GM11168 (cell line): ENCODE measurements around the gene CHST8.
"Not testable (repeated sequence)": the region's sequence is repeated elsewhere in the genome, so short reads cannot be mapped to it uniquely, and the experiment has no call there.

Experiments
- in situ Hi-C: fragments of 300-500 bp; cut with MboI; formaldehyde crosslinking; loops from one replicate; pipeline ENCODE4 v1.12.0; 2022; ENCODE audit warnings: low sequenced_read_pairs; ENCODE audit not compliant: unreplicated experiment

The CHST8 gene

DNA sequence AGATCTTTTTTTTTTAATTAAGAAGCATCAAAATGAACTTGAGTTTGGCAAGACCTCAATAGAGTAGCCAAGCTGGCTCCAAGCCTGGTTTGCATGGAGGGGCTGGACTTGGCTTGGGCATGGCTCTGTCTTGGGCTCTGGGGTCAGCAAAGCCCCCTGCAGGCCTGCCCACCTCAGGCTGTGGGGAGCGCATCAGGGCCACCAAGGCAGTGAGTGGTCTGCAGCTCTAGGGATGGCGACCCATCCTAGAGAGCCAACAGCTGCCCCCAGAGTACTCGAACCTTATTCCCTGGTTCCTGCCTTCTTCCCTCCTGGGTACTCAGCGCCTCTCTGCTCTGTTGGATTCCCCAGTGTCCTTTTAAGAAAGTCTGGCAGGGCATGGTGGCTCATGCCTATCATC, 5.4 kb upstream of the CHST8 start:
- in situ Hi-C loops, result no loop called here

- in situ Hi-C loops, result no loop called here
These were observed 4.9 kb upstream of the CHST8 start for GRCh38 chr19:33616857-33617256.

DNA sequence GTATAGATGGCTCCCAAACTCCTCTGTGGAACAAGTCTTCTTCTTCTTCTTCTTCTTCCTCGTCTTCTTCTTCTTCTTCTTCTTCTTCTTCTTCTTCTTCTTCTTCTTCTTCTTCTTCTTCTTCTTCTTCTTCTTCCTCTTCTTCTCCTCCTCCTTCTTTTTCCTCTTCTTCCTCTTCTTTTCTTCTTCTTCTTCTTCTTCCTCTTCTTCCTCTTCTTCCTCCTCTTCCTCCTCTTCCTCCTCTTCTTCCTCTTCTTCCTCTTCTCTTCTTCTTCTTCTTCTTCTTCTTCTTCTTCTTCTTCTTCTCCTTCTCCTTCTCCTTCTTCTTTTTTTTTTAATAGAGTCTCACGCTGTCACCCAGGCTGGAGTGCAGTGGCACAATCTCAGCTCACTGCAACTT, 3.4 kb upstream of the CHST8 start:
- in situ Hi-C loops, result not testable (repeated sequence)

- in situ Hi-C loops, result no loop called here
These were observed 2.9 kb upstream of the CHST8 start for GRCh38 chr19:33618884-33619283.

DNA sequence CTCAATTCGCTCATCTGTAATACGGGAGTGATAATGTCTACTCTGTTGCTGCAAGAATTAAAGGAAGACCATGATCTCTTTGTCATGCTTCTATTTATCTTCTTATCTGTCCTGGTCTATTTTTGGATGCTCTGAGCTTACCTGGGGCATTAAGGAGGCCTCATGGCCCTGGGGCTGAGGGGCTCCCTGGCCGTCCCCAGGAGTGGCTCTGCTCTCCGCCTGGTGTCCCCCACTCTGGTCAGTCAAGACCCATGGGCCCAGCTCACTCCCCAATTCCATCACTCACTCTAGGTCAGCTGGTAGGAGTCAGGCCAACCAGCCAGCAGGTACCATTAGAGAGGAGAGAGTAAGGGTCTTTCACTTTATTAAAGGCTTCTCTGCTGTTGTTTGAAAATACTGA, 1.1 kb upstream of the CHST8 start:
- in situ Hi-C loops, result no loop called here

DNA sequence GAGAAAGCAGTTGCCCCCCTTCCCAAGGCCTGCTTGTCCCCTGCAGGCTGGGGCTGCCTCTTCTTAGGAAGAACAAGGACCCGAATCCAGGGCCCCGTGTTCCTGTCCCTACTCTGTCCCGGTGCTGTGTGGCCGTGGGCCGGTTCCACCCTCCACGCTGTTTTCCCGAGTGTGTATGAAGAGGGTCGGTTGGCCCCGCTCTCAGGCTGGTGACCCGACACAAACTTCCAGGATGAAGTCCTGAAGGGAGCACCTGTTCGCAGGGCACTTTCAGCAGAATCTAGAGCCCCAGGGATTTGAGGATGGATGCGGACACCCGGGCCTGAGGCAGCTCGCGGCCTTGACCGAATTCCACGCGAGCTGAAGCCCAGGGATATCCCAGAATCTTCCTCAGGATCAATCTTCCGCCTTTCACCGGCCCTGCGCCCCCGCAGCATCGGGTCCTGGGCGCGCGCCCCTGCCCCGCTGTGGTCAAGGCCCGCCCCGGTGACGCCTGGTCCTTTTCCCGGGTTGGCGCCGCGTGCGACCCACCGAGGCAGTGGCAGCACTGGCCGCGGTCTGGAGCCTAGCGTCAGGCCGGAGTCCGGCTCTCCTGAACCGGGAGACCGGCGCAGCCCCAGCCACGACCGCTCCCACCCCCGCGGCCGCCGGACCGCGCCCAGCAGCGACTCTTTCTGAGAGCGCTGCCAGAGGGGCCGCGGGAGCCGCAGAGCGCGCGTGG, 528 bp upstream of the CHST8 start:
- in situ Hi-C loops, result no loop called here

DNA sequence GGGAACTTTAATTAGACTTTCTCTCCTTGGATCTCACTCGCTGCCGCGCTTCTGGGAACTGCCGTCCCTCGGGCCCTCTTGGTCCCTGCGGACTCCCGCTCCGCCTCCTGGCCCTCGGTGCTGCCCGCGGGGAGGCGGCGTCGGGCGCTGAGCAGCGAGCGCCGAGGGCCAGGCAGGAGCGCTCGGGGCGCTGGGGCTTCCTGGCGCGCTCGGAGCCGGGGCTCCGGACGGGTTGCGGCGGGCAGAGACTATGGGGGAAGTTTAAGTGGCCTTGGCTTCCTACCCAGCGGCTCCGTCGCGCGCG, 704 bp downstream of the CHST8 start:
- in situ Hi-C loops, result no loop called here

DNA sequence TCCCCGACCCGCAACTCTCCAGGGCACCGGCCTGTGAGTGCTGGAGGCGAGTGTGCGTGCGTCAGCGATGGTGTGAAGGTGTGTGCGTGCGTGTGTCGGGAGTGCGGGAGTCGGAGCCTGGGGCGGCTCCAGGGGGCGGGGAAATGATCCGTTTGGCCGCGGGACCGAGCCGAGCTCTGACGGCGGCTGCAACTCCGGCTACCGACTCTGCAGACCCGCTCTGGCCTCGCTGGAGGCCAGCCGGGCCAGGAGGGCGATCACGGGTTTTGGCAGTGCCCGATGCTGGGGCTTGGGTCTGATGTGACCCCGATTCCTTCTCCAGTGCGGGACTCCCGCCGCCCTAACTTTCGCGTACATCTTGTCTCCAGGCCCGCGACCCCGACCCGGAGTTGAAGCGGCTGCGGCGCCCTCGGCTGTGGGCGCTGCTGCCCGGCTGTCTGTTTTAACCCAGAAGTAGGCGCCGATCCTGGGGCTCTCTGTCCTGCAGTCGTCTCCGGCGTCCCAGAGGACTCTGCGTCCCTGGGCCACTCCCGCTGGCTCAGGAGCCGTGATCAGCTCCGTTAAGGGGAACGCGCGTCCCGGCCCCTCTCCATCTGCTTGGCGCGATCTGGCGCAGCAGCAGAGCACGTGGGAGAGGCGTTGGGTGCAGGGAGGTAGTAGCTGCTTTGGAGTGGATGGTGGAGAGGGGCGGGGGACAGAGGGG, 1.2 kb downstream of the CHST8 start:
- in situ Hi-C loops, result no loop called here

GRCh38 chr19:33624586-33624985, 2.8 kb downstream of the CHST8 start:
- in situ Hi-C loops, result no loop called here

- in situ Hi-C loops, result no loop called here
These were observed 5.8 kb downstream of the CHST8 start for GRCh38 chr19:33627526-33627925.

DNA sequence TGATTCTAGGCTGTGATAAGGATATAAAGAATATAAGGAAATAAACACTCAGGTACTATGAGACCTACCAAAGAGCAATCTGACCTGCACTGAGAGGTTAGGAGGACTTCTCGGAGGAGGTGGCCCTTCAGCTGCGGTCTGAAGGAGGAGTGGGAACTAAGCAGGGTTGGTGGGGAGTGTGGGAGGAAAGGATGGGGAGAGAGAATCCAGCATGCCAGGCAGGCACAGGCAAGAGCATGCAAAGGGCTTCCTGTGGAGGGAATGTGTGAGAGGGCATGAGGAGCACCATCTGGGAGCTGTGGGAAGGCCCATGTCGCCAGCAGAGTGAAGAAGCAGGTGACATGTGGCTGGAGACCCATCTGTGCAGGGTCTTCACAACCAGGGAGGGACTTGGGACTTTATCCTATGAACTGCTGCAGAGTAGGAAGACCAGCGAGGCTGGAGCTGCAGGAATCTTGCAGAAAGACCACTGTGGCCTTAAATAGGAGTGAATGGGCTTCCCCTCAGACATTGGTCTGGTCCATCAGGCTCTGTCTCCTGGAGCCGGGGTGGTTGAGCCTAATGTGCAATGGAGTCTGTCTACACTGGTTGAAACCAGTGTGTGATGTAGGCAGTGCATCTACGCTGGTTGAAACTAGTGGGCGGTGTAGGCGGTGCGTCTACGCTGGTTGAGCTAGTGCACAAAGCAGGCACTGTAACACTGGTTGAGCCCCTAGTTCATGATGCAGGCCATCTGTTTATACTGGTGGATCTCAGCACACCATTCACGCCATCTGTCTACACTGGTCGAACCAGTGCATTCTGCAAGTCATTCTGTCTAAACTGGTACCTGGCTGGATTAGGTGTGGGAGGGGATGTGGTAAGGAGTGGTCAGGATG, 6.4 kb downstream of the CHST8 start:
- in situ Hi-C loops, result no loop called here

DNA sequence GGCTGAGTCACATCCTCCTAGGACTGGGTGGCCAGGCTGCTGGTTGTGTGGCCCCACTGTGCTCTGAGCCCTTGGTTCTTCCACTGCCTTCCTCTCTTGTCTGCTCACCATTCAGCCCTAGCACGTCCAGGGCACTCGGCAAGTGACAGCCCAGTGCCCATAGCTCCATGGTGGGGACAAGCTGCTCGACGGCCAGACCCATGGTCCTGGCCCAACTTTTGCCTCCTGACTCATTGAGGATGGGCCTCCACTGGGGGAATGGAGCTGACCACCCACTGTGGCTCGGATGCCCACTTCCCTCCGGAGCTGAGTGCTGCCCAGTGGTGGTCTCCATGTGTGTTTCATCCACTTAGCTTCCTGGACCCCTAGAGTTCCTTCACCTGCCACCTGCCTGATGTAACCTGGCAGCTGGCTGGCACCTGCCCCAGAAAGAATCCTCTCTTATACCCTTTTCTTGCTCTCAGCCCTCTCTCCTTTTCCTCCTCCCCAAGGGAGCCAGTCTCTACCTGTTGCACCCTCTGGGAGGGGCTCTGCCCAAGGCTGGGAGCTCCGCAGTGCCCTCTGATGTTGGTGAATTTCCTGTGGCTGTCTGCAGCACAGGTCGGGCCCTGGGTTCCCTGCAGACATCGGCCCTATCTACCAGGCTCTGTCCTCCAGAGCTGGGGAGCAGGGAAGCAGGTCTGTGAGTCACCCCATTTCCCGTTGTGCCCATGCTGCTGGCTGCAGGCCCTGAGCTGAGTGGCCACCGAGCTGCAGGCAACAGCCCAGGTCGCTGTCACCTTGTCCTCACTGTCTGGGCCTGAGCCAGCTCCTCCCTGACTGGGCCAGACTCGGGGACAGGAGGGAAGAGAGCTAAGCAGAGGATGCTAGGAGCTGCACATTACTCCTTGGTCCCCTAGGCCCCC, 7.4 kb downstream of the CHST8 start:
- in situ Hi-C loops, result no loop called here

DNA sequence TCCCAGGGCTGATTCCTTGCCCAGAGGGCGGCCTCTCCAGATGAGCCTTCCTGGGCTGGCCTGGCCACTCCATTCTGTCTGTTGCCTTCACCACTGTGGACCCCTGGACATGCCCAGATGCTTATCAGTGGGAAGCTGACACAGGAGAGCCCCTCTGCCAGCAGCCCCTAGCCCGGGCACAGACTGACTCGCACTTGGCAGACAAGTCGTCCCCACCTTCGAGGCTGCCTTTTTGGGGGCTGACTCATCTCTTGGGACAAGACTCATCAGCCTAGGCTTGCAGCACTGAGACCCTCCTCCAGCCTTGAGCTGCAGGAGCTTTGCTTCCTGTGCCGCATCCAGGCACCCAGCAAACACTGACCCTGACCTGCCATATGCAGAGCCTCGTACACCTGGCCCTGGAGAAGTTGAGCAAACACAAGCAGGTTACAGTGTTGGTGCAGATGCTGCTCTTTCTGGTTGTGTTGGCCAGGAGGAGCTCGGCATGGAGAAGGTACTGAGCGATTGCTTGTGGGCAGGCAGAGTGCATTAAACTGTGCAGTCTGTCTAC, 8.1 kb downstream of the CHST8 start:
- in situ Hi-C loops, result no loop called here

DNA sequence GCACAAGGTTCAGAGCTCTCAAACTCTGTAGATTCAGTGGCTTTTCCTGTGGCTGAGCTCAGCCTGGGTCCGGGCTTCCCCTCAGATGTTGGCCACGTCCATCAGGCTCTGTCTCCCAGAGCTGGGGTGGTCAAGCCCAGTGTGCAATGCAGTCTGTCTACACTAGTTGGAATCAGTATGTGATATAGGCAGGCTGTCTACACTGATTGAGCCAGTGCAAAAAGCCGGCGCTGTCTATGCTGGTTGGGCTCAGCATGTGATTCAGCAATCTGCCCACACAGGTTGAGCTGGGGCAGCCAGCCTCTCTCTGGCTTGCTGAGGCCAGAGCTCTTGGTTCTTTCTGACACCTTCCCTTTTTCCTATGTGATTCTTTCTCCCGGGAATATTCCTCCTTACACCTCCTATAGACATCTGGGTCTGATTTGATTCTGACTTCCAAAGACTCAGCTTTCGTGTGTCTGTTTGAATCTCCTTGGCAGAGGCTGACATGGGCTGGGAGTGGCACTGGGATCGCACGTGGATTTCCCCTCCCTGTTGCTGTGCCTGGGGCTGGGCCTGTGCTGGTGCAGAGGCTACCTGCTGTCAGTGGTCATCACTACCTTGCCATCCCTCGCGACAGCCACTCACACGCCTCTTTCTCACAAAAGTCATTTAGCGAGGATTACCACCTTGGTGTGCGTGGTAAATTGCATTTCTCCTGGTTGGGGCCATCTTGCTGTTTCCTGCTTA, 9.3 kb downstream of the CHST8 start:
- in situ Hi-C loops, result no loop called here

GRCh38 chr19:33631609-33631973, 9.8 kb downstream of the CHST8 start:
- in situ Hi-C loops, result no loop called here

GRCh38 chr19:33634361-33635091, 12.8 kb downstream of the CHST8 start:
- in situ Hi-C loops, result no loop called here

DNA sequence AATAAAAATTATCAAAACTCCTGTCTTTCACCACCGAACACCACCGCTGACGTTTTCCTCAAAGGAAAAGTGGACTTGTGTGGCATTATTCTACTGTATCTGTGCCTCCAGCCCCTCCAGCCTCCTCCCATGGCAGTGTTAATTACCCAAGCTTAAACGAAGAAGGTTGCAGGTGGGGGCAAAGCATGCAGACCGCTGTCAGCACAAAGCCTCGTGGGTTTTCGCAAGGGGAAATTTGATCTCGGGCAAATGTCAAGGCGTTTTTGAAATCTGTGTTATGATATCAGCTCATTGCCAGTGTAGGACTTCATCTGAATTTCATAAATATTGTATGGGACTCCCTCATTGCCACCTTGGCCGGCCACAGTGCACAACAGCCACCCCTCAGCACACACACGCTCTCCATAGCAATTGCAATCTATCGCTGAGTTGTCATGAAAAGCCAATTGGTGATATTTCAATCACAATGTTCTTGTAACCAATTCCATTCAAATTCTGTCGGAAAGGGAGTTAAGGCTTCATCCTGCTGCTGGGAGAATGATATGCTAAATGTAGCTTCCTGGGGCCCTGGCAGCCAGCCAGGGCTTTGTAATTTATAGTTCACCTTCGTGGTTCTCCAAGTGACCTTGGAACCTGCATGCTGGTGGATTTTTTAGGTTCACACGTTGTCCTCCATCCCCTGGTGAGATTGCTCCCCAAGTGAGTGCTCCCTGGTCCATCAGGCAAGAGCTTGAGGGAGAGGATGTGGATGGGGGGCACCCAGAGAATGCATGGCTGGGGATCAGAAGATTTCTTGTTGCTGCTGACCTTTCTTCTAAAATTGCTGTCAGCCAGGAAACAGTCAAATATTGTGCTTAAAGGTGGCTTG, 16.6 kb downstream of the CHST8 start:
- in situ Hi-C loops, result no loop called here
